GM18909 (cell line): ENCODE measurements around the gene PRSS33.

Experiments used
- ATAC-seq: cut with Tn5 transposase; IDR thresholded peaks from one replicate; pipeline ENCODE4 v1.9.1; 2021; ENCODE audit warnings: mild to moderate bottlenecking; ENCODE audit not compliant: unreplicated experiment, poor library complexity

Gene PRSS33

DNA sequence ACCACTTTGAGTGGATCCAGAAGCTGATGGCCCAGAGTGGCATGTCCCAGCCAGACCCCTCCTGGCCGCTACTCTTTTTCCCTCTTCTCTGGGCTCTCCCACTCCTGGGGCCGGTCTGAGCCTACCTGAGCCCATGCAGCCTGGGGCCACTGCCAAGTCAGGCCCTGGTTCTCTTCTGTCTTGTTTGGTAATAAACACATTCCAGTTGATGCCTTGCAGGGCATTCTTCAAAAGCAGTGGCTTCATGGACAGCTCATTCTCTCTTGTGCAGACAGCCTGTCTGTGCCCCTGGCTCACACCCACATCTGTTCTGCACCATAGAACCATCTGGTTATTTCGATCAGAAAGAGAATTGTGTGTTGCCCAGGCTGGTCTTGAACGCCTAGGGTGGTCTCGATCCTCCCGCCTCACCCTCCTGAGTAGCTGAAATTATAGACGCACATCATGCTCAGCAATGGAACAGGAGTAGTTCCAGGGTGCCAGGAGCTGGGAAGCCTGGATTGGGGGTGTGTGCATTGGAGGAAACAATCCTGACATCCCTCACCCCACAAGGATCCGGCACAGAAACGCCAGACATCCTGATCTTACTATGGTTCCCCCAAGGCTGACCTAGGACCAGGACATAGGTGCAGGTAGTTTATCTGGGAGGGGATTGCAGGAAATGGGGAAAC is 34.3 kb upstream of the PRSS33 start:
- no peak for ATAC-seq

GRCh38 chr16:2820836-2821486 is 33.6 kb upstream of the PRSS33 start:
- no peak for ATAC-seq

DNA sequence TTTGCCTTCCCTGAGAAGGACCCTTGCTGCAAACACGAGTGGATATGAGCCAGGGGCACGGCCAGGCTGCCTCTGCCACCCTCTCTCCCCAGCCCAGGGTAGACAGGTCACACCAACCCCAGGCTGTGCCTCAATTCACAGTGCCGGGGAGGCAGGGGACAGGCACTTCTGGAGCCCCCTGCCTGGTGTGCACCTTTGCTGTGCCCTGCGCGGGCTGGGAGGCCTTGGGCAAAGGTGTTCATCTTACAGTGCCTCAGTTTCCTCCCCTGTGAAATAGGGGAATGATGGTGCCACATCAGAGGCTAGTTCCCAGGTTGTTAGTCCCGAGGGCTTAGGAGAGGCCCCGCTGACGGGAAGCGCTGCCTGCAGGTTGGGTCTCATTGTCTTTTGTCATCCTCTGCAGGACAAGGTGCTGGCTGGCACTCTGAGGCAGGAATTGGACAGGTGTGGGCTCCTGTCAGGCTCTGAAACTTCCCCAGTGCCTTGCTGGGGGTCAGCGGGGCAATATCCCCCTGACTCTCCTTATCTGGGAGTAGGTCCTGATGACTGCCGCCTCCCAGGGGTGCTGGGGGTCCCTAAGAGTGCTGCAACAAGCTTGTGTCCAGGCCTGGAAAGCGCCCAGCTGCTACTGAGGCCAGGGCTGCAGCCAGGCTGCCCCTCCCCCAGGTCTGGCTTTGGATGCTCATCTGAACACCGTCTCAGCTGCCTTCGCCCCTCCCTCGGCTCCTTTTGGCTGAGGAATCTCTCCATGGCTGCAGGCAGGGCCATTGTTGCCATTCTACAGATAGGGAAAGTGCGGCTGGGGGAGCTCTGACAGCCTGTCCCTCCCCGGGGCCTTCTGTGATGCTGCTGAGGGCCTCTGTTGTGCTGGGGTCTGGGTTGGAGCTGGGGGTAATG is 32.8 kb upstream of the PRSS33 start:
- ATAC-seq = no peak

DNA sequence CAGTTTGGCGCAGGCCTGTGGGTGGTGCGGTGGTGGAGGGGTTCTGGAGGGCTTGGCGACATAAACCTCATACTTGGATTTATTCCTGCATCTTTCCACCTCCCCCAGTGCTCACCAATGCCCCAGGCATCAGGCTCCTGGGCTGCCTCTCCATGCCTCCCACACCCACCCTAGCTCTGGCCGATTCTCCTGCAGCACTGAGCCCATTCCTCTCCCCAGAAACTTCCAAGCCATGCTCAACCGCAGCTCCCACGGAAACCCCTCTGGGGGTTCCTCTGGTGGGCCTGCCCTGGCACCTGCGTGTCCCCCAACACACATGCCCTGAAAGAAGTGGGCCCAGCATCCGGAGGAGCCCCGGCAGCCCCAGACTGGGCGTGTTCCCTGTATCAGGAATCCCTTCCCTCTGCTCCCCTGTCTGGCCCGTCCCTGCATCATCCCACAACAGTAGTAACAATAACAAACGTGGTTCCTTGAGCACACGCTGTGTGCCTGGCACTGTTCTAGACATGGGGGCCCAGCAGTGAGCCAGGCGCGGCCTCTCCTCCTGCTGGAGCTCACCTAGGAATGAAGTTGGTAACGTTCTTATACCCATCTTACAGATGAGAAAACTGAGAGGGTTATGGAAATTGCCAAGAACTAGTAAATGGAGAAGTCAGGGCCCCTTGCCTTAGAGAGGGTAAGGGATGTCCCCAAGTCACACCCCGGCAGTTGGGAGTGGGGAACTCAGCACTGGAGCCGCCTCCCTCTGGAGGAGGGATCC is 32.0 kb upstream of the PRSS33 start:
- ATAC-seq = no peak

DNA sequence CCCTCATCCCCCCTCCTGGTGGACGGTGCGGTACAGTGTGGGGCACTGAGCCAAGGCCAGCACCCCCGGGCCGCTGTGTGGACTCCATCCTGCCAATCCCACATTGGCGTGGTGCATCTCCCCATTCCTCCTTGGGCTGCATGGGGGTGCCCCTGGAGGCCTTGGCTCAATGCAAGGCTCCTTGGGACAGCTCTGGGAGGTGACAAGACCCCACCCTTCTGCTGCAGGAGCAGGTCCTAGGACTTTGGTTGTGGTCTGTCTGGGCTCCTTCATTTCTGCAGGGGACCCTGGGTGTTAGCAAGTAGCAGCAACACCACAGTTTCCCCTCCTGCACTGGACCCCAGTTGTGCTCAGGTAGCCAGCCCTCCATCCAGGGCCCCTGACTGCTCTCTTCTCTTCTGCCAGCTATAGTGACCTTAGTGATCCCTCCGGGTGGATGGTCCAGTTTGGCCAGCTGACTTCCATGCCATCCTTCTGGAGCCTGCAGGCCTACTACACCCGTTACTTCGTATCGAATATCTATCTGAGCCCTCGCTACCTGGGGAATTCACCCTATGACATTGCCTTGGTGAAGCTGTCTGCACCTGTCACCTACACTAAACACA is 31.0 kb upstream of the PRSS33 start:
- no peak for ATAC-seq

DNA sequence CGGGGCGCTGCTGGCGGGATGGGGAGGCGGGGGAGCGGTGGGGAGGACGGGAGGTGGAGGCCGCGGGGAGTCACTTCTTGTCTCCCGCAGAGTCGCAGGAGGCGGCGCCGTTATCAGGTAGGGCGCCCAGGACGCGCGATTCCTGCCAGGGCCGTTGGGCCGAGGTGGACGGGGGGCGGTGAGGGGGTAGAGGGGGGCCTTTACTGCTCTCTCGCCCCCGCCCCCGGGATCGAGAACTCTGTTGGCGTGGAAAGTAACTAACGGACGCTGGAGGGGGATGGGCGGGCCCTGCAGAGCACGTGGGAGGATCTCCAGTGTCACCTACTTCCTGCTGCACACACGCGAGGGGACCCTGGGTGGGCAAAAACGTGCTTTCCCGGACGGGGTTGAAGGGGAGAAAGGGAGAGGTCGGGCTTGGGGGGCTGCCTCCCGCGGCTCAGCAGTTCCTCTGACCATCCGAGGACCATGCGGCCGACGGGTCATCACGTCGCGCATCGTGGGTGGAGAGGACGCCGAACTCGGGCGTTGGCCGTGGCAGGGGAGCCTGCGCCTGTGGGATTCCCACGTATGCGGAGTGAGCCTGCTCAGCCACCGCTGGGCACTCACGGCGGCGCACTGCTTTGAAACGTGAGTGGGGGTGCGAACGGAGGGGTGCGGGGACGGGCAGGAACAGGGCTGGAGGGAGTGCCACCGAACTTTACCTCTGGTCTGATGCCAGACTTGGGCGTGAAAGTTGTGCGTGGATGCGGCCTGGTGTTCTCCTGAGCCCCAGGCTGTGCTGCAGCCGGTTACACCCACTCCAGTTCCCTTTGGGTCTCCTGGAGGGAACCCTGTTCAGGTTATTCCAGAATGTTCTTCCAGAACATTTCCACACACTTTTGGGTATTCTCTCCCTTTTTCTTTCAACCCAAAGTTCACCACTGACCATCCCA is 30.2 kb upstream of the PRSS33 start:
- ATAC-seq = no peak

- no peak for ATAC-seq
These were observed 29.5 kb upstream of the PRSS33 start, which contains the start of gene PRSS21 for GRCh38 chr16:2816751-2817339. Gene PRSS21, plus strand, starts transcription at chr16:2817237. Its CDS starts 32 bp downstream, at chr16:2817269.

DNA sequence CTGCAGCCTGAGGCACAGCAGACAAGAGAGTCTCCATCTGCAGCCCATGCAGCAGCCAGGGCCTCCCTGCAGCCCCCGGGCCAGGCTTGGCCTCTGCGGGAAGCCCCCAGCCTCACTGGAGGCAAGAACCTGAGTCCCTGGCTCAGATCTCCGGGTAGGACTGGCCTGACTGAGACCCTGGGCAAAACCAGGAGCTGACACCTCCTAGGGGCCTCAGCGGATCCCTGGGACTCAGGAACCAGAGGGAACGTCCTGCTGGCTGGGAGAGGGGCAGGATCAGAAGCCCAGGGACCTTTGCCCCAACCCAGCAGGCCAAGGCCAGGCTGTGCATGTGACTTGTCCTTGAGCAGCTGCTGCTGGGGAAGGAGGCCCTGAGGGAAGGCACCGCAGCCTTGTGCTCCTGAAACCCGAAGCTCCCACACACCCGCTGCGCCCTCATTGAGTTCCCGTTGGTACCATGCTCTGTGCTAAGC is 28.0 kb upstream of the PRSS33 start:
- ATAC-seq = no peak

DNA sequence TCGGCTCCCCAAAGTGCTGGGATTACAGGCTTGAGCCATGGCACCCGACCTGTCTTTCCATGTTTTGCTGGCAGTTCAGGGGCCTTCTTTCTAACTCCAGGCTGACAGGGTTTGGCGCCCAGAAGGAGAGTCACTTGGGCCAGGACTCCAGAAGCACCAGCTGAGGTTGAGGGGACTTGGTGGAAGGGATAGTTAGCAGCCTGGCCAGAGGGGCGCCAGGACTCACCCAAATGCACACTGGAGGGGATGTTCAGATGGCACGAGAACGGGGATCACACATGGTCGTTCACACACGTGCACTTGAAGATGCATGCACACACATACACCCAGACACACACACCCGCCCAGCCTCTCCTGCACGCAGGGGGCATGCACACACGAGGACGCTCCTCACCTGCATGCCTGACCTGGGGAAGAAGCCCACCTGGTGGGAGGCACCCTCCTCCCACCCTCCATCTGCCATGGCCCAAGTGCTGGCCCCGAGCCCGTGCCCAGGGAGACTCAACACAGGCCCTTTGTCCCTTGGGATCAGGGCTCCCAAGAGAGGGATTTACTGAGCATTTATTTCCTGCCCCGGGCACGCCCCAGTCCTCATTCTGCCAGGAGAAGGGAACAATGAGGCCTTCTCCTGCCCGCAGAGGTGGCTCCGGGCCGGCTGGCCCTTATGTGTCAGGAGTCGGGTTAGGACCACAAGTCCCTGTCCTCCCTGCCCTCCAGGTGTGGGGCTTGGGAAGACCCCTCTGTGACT is 27.4 kb upstream of the PRSS33 start:
- ATAC-seq = no peak

DNA sequence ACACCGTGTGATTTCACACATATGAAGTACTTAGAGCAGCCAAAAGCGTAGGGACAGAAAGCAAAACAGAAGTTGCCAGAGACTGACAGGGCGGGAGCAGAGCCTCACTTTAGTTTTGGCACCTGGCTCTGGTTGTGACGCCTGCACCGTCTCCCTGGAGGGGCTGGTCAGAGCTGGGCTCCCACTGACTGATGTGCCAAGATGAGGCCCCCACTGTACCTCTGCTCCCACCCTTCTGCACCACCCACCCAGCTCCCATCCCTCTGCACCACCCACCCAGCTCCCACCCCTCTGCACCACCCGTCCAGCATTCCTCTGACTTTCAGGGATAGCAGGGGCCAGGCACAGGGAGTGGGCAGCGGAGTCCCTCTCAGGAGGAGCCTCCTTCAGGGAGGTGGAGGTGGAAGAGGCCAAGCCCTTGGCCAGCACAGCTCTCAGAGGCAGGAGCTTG is 26.4 kb upstream of the PRSS33 start:
- ATAC-seq = no peak

GRCh38 chr16:2811703-2812471 is 24.5 kb upstream of the PRSS33 start:
- ATAC-seq = no peak

DNA sequence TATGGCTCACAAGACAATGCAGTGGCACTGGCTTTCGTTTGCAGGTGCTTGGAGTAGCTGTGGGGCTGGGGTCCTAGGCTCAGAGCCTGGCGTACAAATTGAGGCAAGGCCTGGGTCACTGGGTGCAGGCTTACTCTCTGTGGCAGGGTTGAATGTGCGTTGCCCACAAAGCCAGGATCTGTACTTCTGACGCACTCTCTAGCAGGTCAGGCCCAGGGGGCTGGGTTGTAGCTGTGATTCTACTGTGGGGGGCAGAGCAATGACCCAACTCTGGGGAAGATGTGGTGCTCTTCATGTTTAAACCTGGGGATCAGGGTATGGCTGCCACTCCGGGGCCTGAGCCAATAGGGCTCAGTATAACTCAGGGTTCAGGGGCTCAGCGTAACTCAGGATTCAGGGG is 23.3 kb upstream of the PRSS33 start:
- ATAC-seq = no peak

- ATAC-seq = no peak
These were observed 21.9 kb upstream of the PRSS33 start for GRCh38 chr16:2809149-2809760.

DNA sequence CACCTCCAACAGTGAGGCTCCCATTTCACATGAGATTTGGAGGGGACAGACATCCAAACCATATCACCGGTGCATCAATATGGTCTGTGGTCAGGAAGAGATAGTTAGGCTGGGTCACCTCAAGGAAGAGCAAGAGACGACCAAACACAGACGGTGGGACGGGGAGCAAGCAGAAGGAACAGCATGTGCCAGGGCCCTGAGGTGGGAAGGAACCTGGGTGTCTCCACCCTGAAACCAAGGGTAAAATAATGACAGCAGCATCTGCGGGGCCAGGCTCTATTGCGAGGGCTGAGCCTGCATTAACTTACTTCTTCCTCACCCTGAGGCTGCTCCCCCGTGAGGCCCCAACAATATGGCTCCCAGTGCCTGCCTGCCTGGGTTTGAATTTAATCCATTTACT is 20.8 kb upstream of the PRSS33 start:
- ATAC-seq = no peak

DNA sequence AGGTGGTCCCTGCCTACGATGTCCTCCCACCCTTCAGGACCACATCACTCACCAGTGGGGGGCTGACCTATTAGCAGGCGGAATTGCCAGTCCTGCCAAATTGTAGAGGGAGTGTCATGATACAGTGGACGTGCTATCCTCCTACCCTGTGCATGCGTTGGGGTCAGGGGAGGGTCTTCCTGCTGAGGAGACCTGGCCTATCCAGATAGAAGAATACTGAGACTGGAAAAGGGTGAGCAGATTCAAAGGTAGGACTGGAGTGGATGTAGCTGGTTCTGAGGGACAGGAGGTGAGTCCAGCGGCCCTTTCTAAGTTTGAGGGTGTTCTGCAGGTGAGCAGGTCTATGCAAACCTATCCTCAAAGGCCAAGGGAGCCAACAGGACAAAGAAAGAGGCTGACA is 18.9 kb upstream of the PRSS33 start:
- no peak for ATAC-seq

DNA sequence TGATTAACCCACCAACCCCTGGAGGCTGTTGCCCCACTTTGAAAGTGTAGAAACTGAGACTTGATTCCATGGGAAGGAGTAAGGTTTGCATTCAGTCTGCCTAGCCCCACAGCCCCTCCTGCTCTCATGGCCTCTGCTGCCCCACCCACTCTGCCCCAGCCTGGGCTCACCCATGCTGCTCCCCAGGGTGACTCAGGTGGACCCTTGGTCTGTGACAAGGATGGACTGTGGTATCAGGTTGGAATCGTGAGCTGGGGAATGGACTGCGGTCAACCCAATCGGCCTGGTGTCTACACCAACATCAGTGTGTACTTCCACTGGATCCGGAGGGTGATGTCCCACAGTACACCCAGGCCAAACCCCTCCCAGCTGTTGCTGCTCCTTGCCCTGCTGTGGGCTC is 17.4 kb upstream of the PRSS33 start:
- ATAC-seq = no peak
